Measurements from ENCODE around the gene PLEKHG4B.

PLEKHG4B gene

DNA sequence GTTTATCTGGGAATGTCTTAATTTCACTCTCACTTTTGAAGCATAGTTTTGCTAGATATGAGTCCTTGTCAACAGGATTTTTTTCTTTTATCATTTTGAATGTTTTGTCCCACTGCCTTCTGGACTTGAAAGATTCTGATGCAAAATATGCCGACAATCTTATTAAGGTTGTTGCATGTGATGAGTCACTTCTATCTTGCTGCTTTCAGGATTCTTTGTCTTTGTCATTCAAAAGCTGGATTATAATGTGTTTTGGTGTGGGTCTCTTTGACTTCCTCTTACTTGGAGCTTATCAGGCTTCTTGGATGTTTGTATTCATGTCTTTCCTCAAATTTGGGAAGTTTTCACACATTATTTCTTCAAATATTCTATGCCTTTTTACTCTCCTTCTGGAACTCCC, 33.8 kb downstream of the PLEKHG4B start:
- in situ Hi-C loops (cut with MboI; ENCODE audit: low pct_unique_long_range_greater_than_20kb, low sequenced_read_pairs): no loop called here
- no peak for DNase-seq

DNA sequence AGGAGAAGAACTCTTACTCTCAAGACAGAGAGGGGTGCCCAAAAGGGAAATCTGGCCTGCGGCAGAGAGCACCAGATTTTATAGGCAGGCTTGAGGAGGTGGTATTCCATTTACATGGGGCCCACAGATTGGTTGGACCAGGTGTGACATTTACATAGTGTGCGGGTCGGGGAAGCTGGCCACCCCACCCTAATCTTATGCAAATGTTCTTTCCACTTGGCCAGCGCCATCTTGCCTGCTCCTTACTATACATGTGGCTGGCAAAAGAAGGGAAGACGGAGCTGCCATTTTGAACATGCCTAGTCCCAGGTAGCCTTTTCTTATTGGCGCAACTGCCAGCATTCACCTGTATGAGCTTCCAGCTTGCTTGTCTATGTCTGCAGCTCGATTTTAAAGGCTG, 34.8 kb downstream of the PLEKHG4B start:
- in situ Hi-C loops (cut with MboI; ENCODE audit: low pct_unique_long_range_greater_than_20kb, low sequenced_read_pairs): no loop called here
- DNase-seq: no peak

DNA sequence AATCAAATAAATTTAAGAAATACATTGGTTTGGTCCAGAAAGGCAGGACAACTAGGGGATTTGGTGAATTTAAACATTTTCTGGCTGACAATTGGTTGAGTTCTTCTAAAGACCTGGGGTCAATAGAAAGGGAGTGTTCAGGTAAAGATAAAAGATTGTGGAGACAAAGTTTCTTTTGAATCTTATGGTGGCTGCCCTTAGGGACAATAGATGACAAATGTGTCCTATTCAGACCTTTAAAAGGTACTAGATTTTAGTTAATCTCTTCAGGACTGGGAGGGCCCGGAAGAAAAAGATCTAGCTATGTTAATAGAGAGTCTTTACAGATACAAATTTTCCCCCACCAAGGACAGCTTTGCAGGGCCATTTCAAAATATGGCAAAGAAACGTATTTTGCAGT, 35.9 kb downstream of the PLEKHG4B start:
- DNase-seq: no peak
- in situ Hi-C loops (cut with MboI; ENCODE audit: low pct_unique_long_range_greater_than_20kb, low sequenced_read_pairs): no loop called here

DNA sequence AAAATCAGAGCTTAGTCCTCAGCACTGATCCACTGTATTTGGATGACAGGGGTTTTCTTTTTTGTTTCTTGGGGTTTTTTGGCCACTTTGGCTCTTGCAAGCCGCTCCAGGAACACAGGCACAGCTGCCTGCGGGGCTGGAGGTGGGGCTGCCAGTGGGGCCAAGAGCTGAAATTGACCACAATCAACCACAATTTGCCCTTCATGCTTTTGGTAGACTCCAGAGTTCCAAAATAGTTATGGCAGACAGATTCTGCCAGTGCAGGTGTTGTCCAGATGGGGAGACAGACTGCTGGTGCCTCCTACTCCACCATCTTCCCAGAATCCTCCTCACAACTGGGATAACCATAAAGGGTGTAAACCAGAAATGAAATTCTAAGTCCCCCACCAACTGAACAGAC, 36.5 kb downstream of the PLEKHG4B start:
- in situ Hi-C loops (cut with MboI; ENCODE audit: low pct_unique_long_range_greater_than_20kb, low sequenced_read_pairs): no loop called here
- DNase-seq: no peak

DNA sequence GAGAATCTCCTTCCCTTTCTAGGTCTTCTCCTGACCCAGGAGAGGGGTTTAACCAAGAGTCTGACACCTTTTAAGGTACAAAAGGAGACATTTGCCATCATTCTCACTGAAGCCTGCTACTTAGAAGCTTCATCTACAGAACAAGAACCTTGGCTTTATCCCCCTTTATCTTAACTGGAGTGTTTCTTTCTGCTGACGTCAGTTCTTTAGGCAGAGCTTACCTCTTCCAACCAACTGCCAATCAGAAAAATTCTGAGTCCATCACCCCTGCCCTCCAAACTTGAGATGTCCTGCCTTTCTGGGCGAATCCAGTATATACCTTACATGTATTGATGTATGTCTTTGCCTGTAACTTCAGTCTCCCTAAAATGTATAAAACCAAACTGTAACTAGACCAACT, 37.2 kb downstream of the PLEKHG4B start:
- in situ Hi-C loops (cut with MboI; ENCODE audit: low pct_unique_long_range_greater_than_20kb, low sequenced_read_pairs): no loop called here

DNA sequence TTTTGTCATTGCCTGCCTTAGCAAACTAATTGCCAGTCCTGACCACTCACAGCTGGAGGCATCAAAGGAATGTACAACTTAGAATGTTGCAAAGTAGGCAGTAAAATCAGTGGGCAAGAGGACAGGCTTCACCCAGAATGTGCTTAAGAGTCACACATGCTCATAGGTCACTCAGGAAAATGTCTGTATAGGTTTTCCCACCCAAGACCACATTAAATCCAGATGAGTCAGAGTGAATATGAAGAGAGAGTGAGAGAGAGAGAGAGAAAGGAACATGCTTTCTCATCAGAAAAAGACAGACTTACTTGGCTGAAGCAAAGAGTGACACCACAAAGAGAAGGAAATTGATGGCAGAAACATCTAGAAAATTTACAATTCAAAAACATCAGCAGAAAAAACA, 37.9 kb downstream of the PLEKHG4B start:
- in situ Hi-C loops (cut with MboI; ENCODE audit: low pct_unique_long_range_greater_than_20kb, low sequenced_read_pairs): no loop called here
- DNase-seq: no peak

More for the DNA sequence above, 37.2 kb downstream of the PLEKHG4B start:
- no peak for DNase-seq

DNA sequence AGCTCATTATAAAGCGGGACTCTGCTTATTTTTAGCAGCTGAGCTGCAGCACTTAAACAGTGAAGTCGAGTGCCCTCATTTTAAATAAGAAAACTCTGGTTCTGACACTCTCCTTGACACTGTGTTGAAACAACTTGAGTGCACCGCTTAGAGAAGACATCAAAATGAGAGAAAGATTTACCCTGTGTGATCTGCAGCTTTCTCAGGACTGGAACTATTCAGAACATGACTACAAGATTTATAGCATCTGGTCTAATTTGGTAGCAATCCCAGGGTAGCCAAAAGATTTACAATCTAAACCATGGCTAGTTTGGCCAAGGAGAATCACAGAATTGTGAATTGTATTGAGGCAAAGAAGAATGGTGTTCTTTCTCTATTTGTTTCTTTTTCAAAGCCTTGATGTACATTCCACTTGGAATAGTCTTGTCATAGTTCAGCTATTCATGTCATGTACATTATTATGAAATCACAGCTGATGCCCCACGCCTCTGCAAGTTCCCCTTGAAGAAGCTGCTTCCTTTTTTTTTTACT, 38.7 kb downstream of the PLEKHG4B start:
- in situ Hi-C loops (cut with MboI; ENCODE audit: low pct_unique_long_range_greater_than_20kb, low sequenced_read_pairs): no loop called here
- DNase-seq: no peak

DNA sequence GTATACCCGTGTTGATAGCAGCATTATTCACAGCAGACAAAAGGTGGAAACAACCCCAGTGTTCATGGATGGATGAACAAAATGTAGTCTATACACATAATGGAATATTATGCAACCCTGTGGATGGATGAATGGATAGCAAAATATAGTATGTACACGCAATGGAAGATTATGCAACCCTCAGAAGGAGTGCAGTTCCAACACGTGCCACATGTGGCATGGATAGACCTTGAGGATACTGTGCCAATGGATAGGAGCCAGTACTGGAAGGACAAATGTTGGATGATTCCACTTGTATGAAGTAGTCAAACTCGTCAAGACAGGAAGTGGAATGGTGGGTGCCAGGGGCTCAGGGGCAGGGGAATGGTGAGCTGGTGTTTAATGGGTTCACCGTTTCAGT, 44.9 kb downstream of the PLEKHG4B start:
- in situ Hi-C loops (cut with MboI; ENCODE audit: low pct_unique_long_range_greater_than_20kb, low sequenced_read_pairs): no loop called here

DNA sequence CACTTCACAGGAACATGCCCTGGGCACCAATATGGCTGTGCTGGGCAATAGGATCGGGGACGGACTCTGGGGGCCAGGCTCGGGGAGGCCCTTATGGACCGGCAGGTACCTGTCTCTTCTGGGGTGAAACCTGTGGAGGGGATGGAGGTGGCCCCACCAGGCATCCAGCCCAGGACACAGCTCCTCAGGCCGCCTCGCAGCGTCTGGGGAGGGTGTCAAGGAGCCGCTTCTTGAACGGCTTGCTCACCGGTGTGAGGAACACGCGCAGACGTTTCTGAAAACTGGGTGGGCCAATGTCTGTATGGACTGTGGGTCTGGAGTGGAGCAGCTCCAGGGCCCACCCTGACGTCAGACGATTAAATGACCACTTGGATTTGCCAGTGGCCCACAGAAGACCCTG, 45.8 kb downstream of the PLEKHG4B start:
- in situ Hi-C loops (cut with MboI; ENCODE audit: low pct_unique_long_range_greater_than_20kb, low sequenced_read_pairs): no loop called here
- DNase-seq: no peak

More for the DNA sequence above, 44.9 kb downstream of the PLEKHG4B start:
- DNase-seq: no peak

DNA sequence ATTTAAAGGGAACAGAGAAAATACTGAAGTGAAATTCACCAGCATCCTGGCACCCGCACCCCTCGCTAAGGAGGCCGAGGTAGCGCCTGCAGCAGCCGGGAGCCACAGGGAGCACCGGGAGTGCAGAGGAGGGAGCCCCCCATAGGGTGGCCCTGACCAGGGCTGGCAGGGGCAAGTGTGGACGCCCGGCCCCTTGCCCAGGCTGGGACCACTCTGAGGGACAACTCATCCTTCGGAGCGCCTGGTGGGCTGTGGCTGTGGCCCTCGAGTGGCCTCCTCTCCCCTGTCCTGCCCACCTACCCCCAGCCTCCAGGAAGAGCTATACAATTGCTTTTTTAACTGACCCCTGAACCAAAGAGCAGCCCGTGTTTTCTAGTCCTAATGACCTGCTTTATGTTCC, 47.0 kb downstream of the PLEKHG4B start:
- in situ Hi-C loops (cut with MboI; ENCODE audit: low pct_unique_long_range_greater_than_20kb, low sequenced_read_pairs): no loop called here
- DNase-seq: no peak

DNA sequence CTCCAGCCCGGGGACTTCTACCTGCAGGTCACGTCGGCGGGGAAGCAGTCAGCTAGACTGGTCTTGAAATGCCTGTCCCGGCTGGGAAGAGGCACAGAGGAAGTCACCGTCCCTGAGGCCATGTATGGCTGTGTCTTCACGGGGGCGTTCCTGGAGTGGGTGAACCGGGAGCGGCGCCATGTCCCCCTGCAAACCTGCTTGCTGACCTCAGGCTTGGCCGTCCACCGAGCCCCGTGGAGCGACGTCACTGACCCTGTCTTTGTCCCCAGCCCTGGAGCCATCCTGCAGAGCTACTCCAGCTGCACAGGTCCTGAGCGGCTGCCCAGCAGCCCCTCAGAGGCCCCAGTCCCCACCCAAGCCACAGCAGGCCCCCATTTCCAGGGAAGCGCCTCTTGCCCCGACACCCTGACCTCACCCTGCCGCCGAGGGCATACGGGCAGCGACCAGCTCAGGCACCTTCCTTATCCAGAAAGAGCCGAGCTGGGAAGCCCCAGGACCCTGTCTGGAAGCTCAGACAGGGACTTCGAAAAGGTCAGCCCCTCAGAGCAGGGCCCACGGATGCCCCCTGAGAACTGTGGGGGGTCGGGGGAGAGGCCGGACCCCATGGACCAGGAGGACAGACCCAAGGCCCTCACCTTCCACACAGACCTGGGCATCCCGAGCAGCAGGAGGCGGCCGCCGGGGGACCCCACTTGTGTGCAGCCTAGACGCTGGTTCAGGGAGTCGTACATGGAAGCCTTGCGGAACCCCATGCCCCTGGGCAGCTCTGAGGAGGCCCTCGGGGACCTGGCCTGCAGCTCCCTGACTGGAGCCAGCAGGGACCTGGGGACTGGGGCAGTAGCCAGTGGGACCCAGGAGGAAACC, 47.8 kb downstream of the PLEKHG4B start:
- in situ Hi-C loops (cut with MboI; ENCODE audit: low pct_unique_long_range_greater_than_20kb, low sequenced_read_pairs): no loop called here
- no peak for DNase-seq

DNA sequence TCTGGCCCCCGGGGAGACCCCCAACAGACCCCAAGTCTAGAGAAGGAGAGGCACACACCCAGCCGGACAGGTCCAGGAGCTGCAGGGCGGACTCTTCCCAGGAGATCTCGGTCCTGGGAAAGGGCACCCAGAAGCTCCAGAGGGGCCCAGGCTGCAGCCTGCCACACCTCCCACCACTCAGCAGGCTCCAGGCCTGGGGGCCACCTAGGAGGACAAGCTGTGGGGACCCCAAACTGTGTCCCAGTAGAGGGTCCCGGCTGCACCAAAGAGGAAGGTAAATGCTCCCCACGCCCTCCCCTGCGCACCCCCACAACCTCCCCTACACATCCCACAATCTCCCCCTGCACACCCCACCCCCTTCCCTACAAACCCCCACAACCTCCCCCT, 48.5 kb downstream of the PLEKHG4B start:
- in situ Hi-C loops (cut with MboI; ENCODE audit: low pct_unique_long_range_greater_than_20kb, low sequenced_read_pairs): no loop called here
- no peak for DNase-seq

DNA sequence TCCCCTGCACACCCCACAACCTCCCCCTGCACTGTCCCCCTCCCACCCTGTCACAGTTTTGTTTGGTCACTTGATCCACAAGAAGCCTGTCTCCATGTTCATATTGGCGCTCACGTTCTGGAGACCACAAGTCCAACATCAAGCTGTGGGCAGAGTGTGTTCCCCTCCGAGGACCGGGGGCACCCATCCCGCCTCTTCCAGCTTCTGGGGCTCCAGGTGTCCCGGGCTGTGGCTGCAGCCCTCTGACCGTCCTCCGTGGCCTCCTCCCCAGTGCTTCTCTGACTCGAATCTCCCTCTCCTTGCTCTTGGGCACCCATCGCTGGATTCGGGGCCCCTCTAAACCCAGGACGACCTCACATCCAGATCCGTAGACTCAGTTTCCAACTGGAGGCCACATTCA, 49.2 kb downstream of the PLEKHG4B start:
- no peak for DNase-seq
- in situ Hi-C loops (cut with MboI; ENCODE audit: low pct_unique_long_range_greater_than_20kb, low sequenced_read_pairs): no loop called here

DNA sequence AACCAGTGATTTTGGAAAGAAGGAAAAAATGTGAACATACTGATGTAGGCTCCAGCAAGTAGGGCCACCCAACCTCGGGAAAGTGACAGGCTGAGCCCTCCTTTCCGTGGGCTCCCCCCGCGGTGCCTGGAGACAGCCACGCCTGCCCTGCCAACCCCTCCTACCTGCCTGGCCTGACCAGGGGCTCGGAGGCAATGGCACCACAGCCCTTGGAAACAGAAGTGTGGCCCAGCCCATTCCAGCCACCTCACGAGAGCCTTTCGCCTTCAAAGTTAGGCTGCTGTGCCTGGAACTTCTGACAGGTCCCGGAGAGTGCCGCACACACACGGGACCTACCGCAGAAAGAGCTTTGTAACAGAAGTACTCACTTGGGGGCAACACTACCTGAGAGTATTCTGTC, 49.8 kb downstream of the PLEKHG4B start:
- in situ Hi-C loops (cut with MboI; ENCODE audit: low pct_unique_long_range_greater_than_20kb, low sequenced_read_pairs): no loop called here
- no peak for DNase-seq

DNA sequence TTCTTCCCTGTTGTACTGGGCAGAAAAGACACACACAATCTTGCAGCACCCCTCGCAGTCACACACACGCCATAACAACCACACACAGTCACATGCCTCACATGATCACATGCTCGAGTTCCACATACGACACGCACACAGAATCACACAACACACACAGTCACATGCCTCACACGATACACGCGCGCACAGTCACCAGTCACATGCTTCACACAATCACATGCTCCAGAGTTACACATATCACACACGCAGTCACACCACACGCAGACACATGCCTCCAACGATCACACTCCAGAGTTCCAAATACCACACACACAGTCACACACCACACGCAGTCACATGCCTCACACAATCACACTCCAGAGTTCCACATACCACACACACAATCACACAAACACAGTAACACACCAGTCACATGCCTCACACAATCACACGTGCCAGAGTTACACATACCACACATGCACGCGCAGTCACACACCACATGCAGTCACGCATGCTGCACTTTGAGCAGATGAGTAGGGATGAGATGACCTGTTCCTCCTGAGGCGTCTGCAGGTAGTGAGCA, 50.4 kb downstream of the PLEKHG4B start:
- in situ Hi-C loops (cut with MboI; ENCODE audit: low pct_unique_long_range_greater_than_20kb, low sequenced_read_pairs): no loop called here
- DNase-seq: no peak

DNA sequence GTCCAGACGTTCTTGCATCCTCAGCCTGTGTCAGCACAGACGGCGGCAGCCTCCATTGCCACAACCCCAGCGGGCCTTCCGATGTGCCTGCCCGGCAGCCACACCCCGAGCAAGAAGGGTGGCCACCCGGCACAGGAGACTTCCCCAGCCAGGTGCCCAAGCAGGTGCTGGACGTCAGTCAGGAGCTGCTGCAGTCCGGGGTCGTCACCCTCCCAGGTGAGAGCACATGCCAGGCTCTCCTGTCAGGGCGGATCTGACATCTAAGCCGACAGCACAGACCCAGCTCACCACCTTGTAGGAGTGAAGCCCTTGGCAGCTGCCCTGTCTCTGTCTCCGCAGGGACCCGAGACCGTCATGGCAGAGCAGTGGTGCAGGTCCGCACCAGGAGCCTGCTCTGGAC, 51.1 kb downstream of the PLEKHG4B start:
- in situ Hi-C loops (cut with MboI; ENCODE audit: low pct_unique_long_range_greater_than_20kb, low sequenced_read_pairs): no loop called here
- DNase-seq: no peak

DNA sequence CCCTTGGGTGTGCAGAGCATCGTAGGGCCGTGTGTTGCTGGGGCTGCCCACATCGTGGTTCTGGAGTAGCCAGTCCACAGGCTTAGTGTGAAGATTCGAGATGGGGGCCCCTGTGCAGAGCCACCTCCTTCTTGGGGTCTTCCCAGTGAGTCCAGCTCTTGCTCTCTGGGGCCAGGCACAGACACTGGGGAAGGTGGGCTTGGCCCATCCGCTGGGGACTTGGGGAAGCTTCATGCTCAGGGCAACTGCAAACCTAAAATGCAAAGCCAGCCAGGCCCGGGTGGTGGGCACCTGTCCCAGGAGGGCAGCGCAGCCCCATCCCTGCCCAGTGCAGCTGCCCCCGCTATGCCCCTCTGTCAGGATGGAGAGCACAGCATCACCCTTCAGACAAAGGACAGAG, 53.0 kb downstream of the PLEKHG4B start:
- in situ Hi-C loops (cut with MboI; ENCODE audit: low pct_unique_long_range_greater_than_20kb, low sequenced_read_pairs): no loop called here
- no peak for DNase-seq

DNA sequence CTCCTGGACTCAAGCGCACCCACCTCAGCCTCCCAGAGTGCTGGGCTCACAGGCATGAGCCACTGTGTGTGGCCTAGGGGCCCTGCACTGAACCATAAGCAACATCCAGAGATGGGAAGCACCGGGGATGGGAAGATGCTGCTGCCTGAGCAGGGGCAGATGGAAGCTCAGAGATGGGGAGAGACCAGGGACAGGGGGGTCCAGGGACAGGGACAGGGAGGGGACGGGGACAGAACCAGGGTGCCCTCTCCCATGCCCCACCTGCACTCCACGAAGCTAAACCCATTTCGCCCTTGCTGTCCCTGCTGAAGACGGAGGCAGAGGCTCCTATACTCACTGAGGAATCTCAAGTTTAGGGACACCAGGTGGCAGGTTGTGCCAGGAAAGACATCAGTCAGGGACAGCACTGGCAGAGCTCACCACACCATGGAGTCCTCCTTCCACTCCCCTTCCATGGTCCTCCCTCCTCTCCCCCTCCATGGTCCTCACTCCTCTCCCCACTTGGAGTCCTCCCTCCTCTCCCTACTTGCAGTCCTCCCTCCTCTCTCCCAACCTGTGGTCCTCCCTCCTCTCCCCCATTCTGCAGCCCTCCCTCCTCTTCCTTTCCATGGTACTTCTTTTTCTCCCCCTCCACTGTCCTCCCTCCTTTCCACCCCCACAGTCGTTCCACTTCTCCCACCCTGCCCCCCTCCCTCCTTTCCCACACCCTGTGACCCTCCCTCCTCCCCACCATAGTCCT, 53.8 kb downstream of the PLEKHG4B start:
- no peak for DNase-seq
- in situ Hi-C loops (cut with MboI; ENCODE audit: low pct_unique_long_range_greater_than_20kb, low sequenced_read_pairs): no loop called here

DNA sequence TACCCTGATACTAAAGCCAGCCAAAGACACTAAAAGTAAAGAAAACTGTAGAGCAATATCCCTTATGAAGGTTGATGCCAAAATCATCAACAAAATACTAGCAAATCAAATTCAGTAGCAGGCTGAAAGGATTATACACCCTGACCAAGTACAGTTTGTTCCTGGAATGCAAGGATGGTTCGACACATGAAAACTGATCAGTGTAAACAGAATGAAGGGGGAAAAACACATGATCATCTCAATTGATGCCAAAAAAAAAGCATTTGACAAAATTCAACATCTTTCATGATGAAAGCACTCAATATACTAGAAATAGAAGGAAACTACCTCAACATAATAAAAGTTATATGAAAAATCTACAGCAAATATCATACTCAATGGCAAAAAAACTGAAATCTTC, 55.8 kb downstream of the PLEKHG4B start:
- in situ Hi-C loops (cut with MboI; ENCODE audit: low pct_unique_long_range_greater_than_20kb, low sequenced_read_pairs): no loop called here
- DNase-seq: no peak

All from KBM-7 (cell line).